OCI-LY7 (cell line): ENCODE data around the gene HOXB3. TPM values are rescaled to one million over a fixed set of nuclear protein-coding genes. Genes with fewer than 3 reads are reported as not detected.

Experiments used
- BruUV-seq: library from RNA; stranded (reverse); fragments of 400-500 nt; replicated peaks from 2 replicates; lab custom pipeline; 2021; lab: Mats Ljungman, UMichigan
- CTCF ChIA-PET: fragments of 300-600 bp; sonication (Branson Sonifier 250); formaldehyde crosslinking; loops from one replicate; lab custom pipeline; 2022; ENCODE audit warnings: antibody characterized with exemption; ENCODE audit not compliant: unreplicated experiment; lab: Charles Lee
- POLR2A ChIA-PET: fragments of 300-600 bp; sonication (Branson Sonifier 250); formaldehyde crosslinking; loops from one replicate; lab custom pipeline; 2022; ENCODE audit warnings: antibody characterized with exemption; lab: Charles Lee
- DNase-seq: peaks from one replicate; pipeline ENCODE4 v3.0.0-alpha.2; 2015; ENCODE audit warnings: low spot score
- H2AFZ ChIP-seq: fragments of 200-600 bp; sonication (generic), shearing (Covaris generic); 2 replicates; pipeline ENCODE4 v1.6.1; 2014; ENCODE audit warnings: mild to moderate bottlenecking, antibody characterized with exemption, low read length, moderate library complexity
- H3K27ac ChIP-seq: fragments of 200-600 bp; sonication (generic); 2 replicates; pipeline ENCODE4 v1.5.1; 2014; ENCODE audit warnings: mixed run types, low read depth, mild to moderate bottlenecking, moderate library complexity, low read length, inconsistent platforms; ENCODE audit not compliant: poor library complexity, severe bottlenecking
- H3K36me3 ChIP-seq: fragments of 200-600 bp; sonication (generic); 2 replicates; pipeline ENCODE4 v1.6.1; 2014; ENCODE audit warnings: mild to moderate bottlenecking, antibody characterized with exemption, low read length, moderate library complexity, mixed read lengths; ENCODE audit not compliant: insufficient read depth
- H3K4me1 ChIP-seq: fragments of 200-600 bp; sonication (generic); 2 replicates; pipeline ENCODE4 v1.5.1; 2014; ENCODE audit warnings: mild to moderate bottlenecking, low read length; ENCODE audit not compliant: insufficient read depth, poor library complexity, severe bottlenecking
- H3K4me2 ChIP-seq: fragments of 200-600 bp; sonication (generic); 2 replicates; pipeline ENCODE4 v1.6.1; 2014; ENCODE audit warnings: mild to moderate bottlenecking, low read length
- H3K4me3 ChIP-seq: fragments of 200-600 bp; sonication (generic); 2 replicates; pipeline ENCODE4 v1.5.1; 2014; ENCODE audit warnings: mild to moderate bottlenecking, low read depth, low read length; ENCODE audit not compliant: poor library complexity, severe bottlenecking
- H3K79me2 ChIP-seq: fragments of 200-600 bp; sonication (generic); 2 replicates; pipeline ENCODE4 v1.6.1; 2016; ENCODE audit warnings: low read depth, mild to moderate bottlenecking, low read length, moderate library complexity, mixed read lengths; ENCODE audit not compliant: insufficient read depth
- H3K9me2 ChIP-seq: fragments of 200-600 bp; sonication (generic); 2 replicates; pipeline ENCODE4 v1.6.1; 2016; ENCODE audit warnings: mild to moderate bottlenecking, low read length, mixed read lengths; ENCODE audit not compliant: insufficient read depth
- H3K9me3 ChIP-seq: fragments of 200-600 bp; sonication (generic); 2 replicates; pipeline ENCODE4 v1.6.1; 2014; ENCODE audit warnings: mild to moderate bottlenecking, mixed run types, low read length, mixed read lengths
- H4K20me1 ChIP-seq: fragments of 200-600 bp; sonication (generic); 2 replicates; pipeline ENCODE4 v1.6.1; 2014; ENCODE audit warnings: mild to moderate bottlenecking, antibody characterized with exemption, low read length, moderate library complexity, mixed read lengths; ENCODE audit not compliant: insufficient read depth
- CTCF ChIP-seq: fragments of 200-600 bp; sonication (generic); conservative IDR thresholded peaks from 2 replicates; pipeline ENCODE4 v1.5.1; 2014; ENCODE audit warnings: mild to moderate bottlenecking, antibody characterized with exemption, low read length, moderate library complexity, mixed read lengths
- EZH2phosphoT487 ChIP-seq: fragments of 200-600 bp; sonication (generic); IDR thresholded peaks from 2 replicates; pipeline ENCODE4 v1.6.1; 2018; ENCODE audit warnings: low read depth, borderline replicate concordance, mild to moderate bottlenecking, mixed run types, antibody characterized with exemption, low read length, moderate library complexity, mixed read lengths
- intact Hi-C: fragments of 100-400 bp; cut with micrococcal nuclease; formaldehyde crosslinking; loops from one replicate; pipeline ENCODE4 v1.10.0; 2022; ENCODE audit not compliant: unreplicated experiment
- total RNA-seq, 2 experiments: library from RNA; depleted of rRNA in 1 of 2; stranded (reverse); fragments of >200 nt in 1 of 2; shearing (Covaris generic) in 1 of 2; gene quantifications; 2 replicates each; pipeline ENCODE4 v1.2.3, GENCODE V29; 2014 to 2022

Gene HOXB3
- total RNA-seq, 2 experiments from 2014 or later = 7.7 to 13.0 TPM

- POLR2A ChIA-PET = interaction anchor here (1.0 to 1.4 kb wide), 3 partner anchors 10 to 75 kb away, joined by 3 to 10 read pairs (median 3); no protein-coding TSS in a partner anchor
- no peak overlapping the region for H2AFZ ChIP-seq
- no peak overlapping the region for H3K4me2 ChIP-seq
- no peaks in the 10 kb centered on the region for H3K9me2 ChIP-seq
- H3K36me3 ChIP-seq = no peaks in the 10 kb centered on the region
- no peaks in the 10 kb centered on the region for H3K79me2 ChIP-seq
- CTCF ChIA-PET = no interaction called here
- H4K20me1 ChIP-seq = no peaks in the 10 kb centered on the region
- TF ChIP-seq CTCF (no peak), EZH2phosphoT487 (no peak)
- H3K4me1 ChIP-seq = peaks cover 9% of the 10 kb centered on the region
- H3K4me3 ChIP-seq = no peak overlapping the region
- H3K27ac ChIP-seq = no peak overlapping the region
- no TSS peak for BruUV-seq
- no peaks in the 10 kb centered on the region for H3K9me3 ChIP-seq
- intact Hi-C loops = no loop called here
- no peak for DNase-seq
Measured at GRCh38 chr17:48513666-48514455, 76.2 kb downstream of the HOXB3 start.

- Histone ChIP-seq H3K4me1 (peaks cover 9% of the 10 kb centered on the region), H3K36me3 (no peaks in the 10 kb centered on the region), H3K79me2 (no peaks in the 10 kb centered on the region), H3K4me3 (no peak overlapping the region), H3K9me3 (no peaks in the 10 kb centered on the region), H3K4me2 (0 out of 2 replicates have a peak overlapping the region, but pooled peaks have one; percentile 19), H3K9me2 (no peaks in the 10 kb centered on the region), H4K20me1 (no peaks in the 10 kb centered on the region), H2AFZ (no peak overlapping the region; the same call in 1 of the 2 replicates), H3K27ac (no peak overlapping the region)
- POLR2A ChIA-PET = interaction anchor here (1.3 to 1.4 kb wide), 2 partner anchors 10 to 74 kb away, joined by 3 to 10 read pairs; no protein-coding TSS in a partner anchor
- DNase-seq = no peak
- no TSS peak for BruUV-seq
- intact Hi-C loops = no loop called here
- no peak for TF ChIP-seq CTCF
- TF ChIP-seq EZH2phosphoT487 = no peak
- CTCF ChIA-PET = no interaction called here
Measured at GRCh38 chr17:48513097-48513496, 76.9 kb downstream of the HOXB3 start.
